Thyroid gland (tissue), 4 donors: ENCODE data around the gene SHISA2. TPM values are rescaled to one million over a fixed set of nuclear protein-coding genes. Genes with fewer than 3 reads are reported as not detected.

Source experiments
- DNase-seq, 2 donors: peaks; one replicate each; pipeline ENCODE4 v3.0.0-alpha.2; 2019
- H3K27ac ChIP-seq, 3 donors: fragments of 200-600 bp; sonication (generic); 1 replicate in 2 of 3; 2 replicates in 1 of 3; pipeline ENCODE4 v1.5.1; 2016 to 2019; ENCODE audit warnings: mild to moderate bottlenecking in 1 of 3, moderate library complexity in 1 of 3
- H3K27me3 ChIP-seq: fragments of 200-600 bp; sonication (generic); one replicate; pipeline ENCODE4 v1.5.1; 2019
- H3K36me3 ChIP-seq, 2 donors: fragments of 200-600 bp; sonication (generic); one replicate each; pipeline ENCODE4 v1.5.1; 2016 to 2019
- H3K4me1 ChIP-seq, 2 donors: fragments of 200-600 bp; sonication (generic); one replicate each; pipeline ENCODE4 v1.5.1; 2017 to 2019
- H3K4me3 ChIP-seq, 3 donors: fragments of 200-600 bp; sonication (generic); replicated peaks in 1 of 3; 1 replicate in 2 of 3; 2 replicates in 1 of 3; pipeline ENCODE4 v1.5.1; 2016; ENCODE audit warnings: mild to moderate bottlenecking in 1 of 3
- H3K9me3 ChIP-seq: fragments of 200-600 bp; sonication (generic); one replicate; pipeline ENCODE4 v1.5.1; 2017
- POLR2A ChIP-seq, 2 donors: fragments of 450-650 bp; IDR thresholded peaks; one replicate each; pipeline ENCODE4 v1.6.1; 2017; ENCODE audit warnings: antibody characterized with exemption in 2 of 2, mild to moderate bottlenecking in 2 of 2, moderate library complexity in 1 of 2
- WGBS, 2 donors: methylation state at CpG; one replicate each; pipeline ENCODE4 v1.1.5; 2017; 5-methylcytosine and 5-hydroxymethylcytosine counted together
- intact Hi-C: fragments of 100-400 bp; cut with DNase I; formaldehyde crosslinking; loops from one replicate; pipeline ENCODE4 v1.15.1; 2023
- total RNA-seq, 4 donors: library from RNA; depleted of rRNA; stranded (reverse); fragments of >200 nt; gene quantifications; one replicate each; pipeline ENCODE4 v1.2.3, GENCODE V29; 2016
- TF ChIP-seq, protein P1 (sequence below), 6 experiments: fragments of 200-600 bp in 3 of 6; fragments of 450-650 bp in 3 of 6; sonication (generic) in 3 of 6; IDR thresholded peaks; one replicate each; pipeline ENCODE4 v1.5.1; 2016 to 2019; ENCODE audit warnings: antibody characterized with exemption in 6 of 6, mild to moderate bottlenecking in 2 of 6, inconsistent platforms in 1 of 6, moderate library complexity in 1 of 6

The SHISA2 gene
- total RNA-seq, 4 donors from 2014 or later, result 47.4 to 124 (median 79.8) TPM

DNA sequence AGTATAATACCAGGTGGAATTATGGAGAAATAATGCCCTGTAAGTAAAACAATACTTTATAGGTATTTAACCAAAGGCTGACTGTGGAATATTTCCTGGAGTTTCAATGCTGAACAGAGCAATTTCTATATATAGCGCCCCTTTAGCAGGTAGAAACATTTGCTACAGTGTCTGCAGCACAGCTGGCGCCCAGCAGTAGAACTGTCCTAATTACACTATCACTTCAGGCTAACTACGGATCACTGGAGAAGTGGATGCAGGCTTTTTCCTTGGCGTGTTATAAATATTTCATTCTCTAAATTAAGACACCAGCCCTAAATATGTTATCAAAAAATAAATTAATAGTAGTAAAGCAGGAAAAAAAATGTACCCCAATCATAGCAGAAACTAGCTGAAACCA lies 3.1 kb downstream of the SHISA2 start:
- Histone ChIP-seq H3K4me1 (peaks cover 15 to 17% of the 10 kb centered on the region in 2 donors), H3K36me3 (peaks cover 0 to 9% of the 10 kb centered on the region in 2 donors), H3K9me3 (no peaks in the 10 kb centered on the region), H3K27ac (peak overlapping the region; percentile 94 to 98 (median 94)), H3K4me3 (peak overlapping the region in 1 of 3 donors; percentile 57), H3K27me3 (no peaks in the 10 kb centered on the region)
- 50 to 64% methylated on average over 4 of the region's 4 CpGs for WGBS, 2 donors
- intact Hi-C loops, result no loop called here
- no peak for TF ChIP-seq POLR2A (IDR thresholded peaks at IDR 0.05)
- TF ChIP-seq, protein P1, sequence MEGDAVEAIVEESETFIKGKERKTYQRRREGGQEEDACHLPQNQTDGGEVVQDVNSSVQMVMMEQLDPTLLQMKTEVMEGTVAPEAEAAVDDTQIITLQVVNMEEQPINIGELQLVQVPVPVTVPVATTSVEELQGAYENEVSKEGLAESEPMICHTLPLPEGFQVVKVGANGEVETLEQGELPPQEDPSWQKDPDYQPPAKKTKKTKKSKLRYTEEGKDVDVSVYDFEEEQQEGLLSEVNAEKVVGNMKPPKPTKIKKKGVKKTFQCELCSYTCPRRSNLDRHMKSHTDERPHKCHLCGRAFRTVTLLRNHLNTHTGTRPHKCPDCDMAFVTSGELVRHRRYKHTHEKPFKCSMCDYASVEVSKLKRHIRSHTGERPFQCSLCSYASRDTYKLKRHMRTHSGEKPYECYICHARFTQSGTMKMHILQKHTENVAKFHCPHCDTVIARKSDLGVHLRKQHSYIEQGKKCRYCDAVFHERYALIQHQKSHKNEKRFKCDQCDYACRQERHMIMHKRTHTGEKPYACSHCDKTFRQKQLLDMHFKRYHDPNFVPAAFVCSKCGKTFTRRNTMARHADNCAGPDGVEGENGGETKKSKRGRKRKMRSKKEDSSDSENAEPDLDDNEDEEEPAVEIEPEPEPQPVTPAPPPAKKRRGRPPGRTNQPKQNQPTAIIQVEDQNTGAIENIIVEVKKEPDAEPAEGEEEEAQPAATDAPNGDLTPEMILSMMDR (IDR thresholded peaks at IDR 0.05), result no peak
- peak; percentile 26 to 45 for DNase-seq

DNA sequence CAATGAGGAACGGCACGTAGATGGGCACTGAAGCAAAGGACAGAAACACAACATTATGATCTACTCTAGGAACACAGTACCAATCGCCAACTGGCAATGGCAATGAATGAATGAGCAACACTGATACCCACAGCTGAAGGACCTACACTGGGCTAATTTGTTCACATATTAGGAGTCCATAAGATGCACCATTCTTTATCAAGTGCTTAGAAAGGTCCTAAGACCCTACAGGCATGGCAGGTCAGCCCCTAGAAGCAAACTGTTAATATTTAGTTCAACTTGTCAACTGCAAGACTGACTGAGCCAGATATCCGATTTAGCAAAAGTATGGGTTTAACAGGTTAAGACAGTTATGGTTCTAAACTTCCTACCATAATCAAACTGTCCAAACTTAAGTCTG lies 4.8 kb downstream of the SHISA2 start:
- intact Hi-C loops, result no loop called here
- H3K4me3 ChIP-seq, result no peak overlapping the region
- H3K27ac ChIP-seq, result no peak overlapping the region
- peaks cover 0 to 9% of the 10 kb centered on the region in 2 donors for H3K36me3 ChIP-seq
- no peak for DNase-seq
- peaks cover 18 to 24% of the 10 kb centered on the region in 2 donors for H3K4me1 ChIP-seq
- TF ChIP-seq POLR2A (IDR thresholded peaks at IDR 0.05), result no peak
- no peaks in the 10 kb centered on the region for H3K9me3 ChIP-seq
- WGBS, 2 donors, result 95 to 96% methylated on average over 4 of the region's 4 CpGs
- no peaks in the 10 kb centered on the region for H3K27me3 ChIP-seq

DNA sequence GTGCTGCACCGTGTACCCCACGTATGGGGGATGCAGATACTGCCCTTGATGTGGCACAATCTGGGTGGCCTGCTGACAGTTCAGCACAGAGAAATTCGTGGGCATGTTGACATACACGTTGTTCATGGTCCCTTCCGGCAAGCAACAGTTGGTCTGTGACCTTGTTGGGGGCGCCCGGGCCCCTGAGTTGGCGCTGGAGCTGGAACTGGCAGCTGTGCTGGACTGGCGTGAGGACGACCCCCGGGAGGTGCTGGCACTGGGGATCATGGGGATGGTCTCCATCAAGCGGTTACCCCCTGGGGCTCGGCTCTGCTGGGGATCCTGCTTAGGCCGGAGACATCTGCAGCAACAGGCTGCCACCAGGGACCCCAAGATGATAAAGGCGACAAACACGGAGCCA lies 5.2 kb downstream of the SHISA2 start:
- TF ChIP-seq, protein P1 (IDR thresholded peaks at IDR 0.05), result no peak
- TF ChIP-seq POLR2A (IDR thresholded peaks at IDR 0.05), result no peak
- Histone ChIP-seq H3K4me3 (no peak overlapping the region), H3K27ac (no peak overlapping the region), H3K27me3 (no peaks in the 10 kb centered on the region), H3K9me3 (no peaks in the 10 kb centered on the region), H3K4me1 (peaks cover 22 to 28% of the 10 kb centered on the region in 2 donors), H3K36me3 (peaks cover 0 to 9% of the 10 kb centered on the region in 2 donors)
- DNase-seq, result no peak
- 88 to 94% methylated on average over 13 to 16 of the region's 16 CpGs for WGBS, 2 donors
- intact Hi-C loops, result no loop called here

DNA sequence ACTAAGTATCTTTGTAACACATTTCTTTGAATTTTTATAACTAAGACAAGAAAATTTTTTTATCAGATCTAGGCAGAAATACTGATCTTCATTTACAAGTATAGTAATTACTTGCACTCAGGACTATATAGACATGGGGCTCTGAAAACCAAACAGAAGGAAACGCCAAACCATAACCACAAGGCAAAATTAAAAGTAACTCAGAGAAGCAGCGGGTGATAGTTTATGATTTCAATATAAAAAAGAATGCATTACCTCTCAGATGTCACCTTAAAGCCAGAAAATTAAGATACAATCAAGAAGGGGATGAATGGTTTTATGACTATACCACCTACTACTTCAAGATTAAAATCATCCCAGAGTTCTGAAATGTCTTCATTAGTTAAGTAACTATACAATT lies 6.7 kb downstream of the SHISA2 start:
- H3K9me3 ChIP-seq, result no peaks in the 10 kb centered on the region
- no peaks in the 10 kb centered on the region for H3K27me3 ChIP-seq
- TF ChIP-seq POLR2A (IDR thresholded peaks at IDR 0.05), result no peak
- TF ChIP-seq, protein P1 (IDR thresholded peaks at IDR 0.05), result no peak
- 91 to 92% methylated on average over 2 of the region's 2 CpGs for WGBS, 2 donors
- peaks cover 31 to 37% of the 10 kb centered on the region in 2 donors for H3K4me1 ChIP-seq
- no peak overlapping the region for H3K4me3 ChIP-seq
- H3K27ac ChIP-seq, result peak overlapping the region in 2 of 3 donors; percentile 6
- peaks cover 0 to 9% of the 10 kb centered on the region in 2 donors for H3K36me3 ChIP-seq
- intact Hi-C loops, result no loop called here
- DNase-seq, result no peak

DNA sequence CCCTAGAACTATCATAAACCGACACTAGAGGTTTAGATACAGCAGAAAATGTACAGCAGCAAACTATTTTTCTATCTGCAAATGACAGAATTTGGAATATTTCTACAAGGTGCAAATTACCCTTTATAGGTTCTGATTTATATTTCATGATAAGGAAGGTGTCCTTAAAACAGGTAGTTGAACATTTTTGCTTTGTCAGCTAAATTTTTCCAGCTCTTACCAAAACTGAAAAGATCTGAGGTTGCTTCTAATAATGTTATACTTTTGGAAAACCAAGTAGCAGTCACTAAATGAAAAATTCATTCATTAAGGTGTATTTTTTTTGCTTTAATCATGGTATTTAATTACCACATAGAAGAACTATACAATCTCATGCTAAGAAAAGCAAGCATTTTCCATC lies 9.0 kb downstream of the SHISA2 start:
- H3K9me3 ChIP-seq, result no peaks in the 10 kb centered on the region
- WGBS, 2 donors, result 95 to 97% methylated on average over 1 of the region's 1 CpG
- TF ChIP-seq, protein P1 (IDR thresholded peaks at IDR 0.05), result no peak
- TF ChIP-seq POLR2A (IDR thresholded peaks at IDR 0.05), result no peak
- peaks cover 29 to 33% of the 10 kb centered on the region in 2 donors for H3K4me1 ChIP-seq
- H3K36me3 ChIP-seq, result peaks cover 0 to 9% of the 10 kb centered on the region in 2 donors
- intact Hi-C loops, result no loop called here
- DNase-seq, result no peak
- peak overlapping the region in 2 of 3 donors; percentile 79 to 83 for H3K27ac ChIP-seq
- H3K4me3 ChIP-seq, result no peak overlapping the region
- no peaks in the 10 kb centered on the region for H3K27me3 ChIP-seq
